Measurements from ENCODE around the gene PAPSS2.

DNA sequence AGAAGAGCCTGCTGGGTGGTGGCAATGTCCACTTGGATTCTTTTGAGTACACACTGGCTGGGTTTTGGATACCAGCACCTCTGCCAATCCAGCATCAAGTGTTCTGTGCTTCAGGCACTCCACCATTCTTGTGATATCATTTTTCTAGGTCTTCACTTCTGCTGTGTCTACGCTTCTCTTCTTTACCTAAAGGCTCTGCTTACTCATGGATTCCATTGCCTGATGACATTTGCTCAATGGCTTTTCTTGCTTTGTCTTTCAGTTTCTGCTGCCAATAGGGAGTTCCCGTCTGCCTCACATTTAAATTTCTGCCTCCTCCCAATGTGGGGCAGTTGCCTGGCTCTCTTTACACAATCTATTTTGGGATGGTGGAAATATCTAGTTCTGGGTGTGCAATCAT, 12.7 kb upstream of the PAPSS2 start:
- TF ChIP-seq CTCF (conservative IDR thresholded peaks at IDR 0.05) (no peak), ZFX (IDR thresholded peaks at IDR 0.05) (no peak)
